GM12873 (cell line): Measurements from ENCODE around the gene PTPRN2.

Source experiments
- CTCF ChIP-seq: IDR thresholded peaks from 2 replicates; pipeline ENCODE4 v1.5.1; 2012; ENCODE audit warnings: low read depth, mild to moderate bottlenecking, moderate library complexity, low read length, control low read depth; ENCODE audit not compliant: insufficient read depth; ENCODE audit errors: missing control alignments

The PTPRN2 gene

GRCh38 chr7:157494506-157495176 is 1093.0 kb downstream of the PTPRN2 start:
- TF ChIP-seq CTCF: no peak

- TF ChIP-seq CTCF: no peak
Observed at GRCh38 chr7:157493776-157494175, 1093.8 kb downstream of the PTPRN2 start.

GRCh38 chr7:157493017-157493416 is 1094.6 kb downstream of the PTPRN2 start:
- TF ChIP-seq CTCF: no peak

- no peak for TF ChIP-seq CTCF
Observed at GRCh38 chr7:157490465-157490912, 1097.1 kb downstream of the PTPRN2 start.
